Measurements from ENCODE around the gene COQ8B. TPM values are rescaled to one million over a fixed set of nuclear protein-coding genes. Genes with fewer than 3 reads are reported as not detected.

Gene COQ8B
- total and polyA plus RNA-seq, 2 donors (not counting 1 experiment from before 2014, with no cell fraction given), result 58.9 to 62.6 TPM

- Histone ChIP-seq H3K79me2 (ENCODE audit: control insufficient read depth, insufficient read depth, low read length) (peaks cover 78% of the 10 kb centered on the region), H3K9ac (ENCODE audit: low read length) (peak overlapping the region; percentile 90), H3K27ac (ENCODE audit: low read length in 2 of 2) (peak overlapping the region in 1 of 2 donors; percentile 90), H3K4me3 (ENCODE audit: control extremely low read depth in 1 of 5, extremely low read depth in 1 of 5, insufficient read depth in 1 of 5, low read depth in 2 of 5, low read length in 4 of 5) (peak overlapping the region in 4 of 5 experiments; percentile 79 to 90 (median 84)), H3K36me3 (replicated peaks in 1 of 2; ENCODE audit: control extremely low read depth in 1 of 2, control insufficient read depth in 1 of 2, extremely low read depth in 1 of 2, insufficient read depth in 2 of 2, low read length in 1 of 2) (peaks cover 0 to 8% of the 10 kb centered on the region in 2 experiments), H3K4me2 (replicated peaks; ENCODE audit: low read depth, low read length, poor library complexity, severe bottlenecking) (peak overlapping the region; percentile 90), H3K9me3 (ENCODE audit: control extremely low read depth in 1 of 3, control insufficient read depth in 2 of 3, insufficient read depth in 1 of 3, low read length in 2 of 3) (no peaks in the 10 kb centered on the region), H3K4me1 (ENCODE audit: control insufficient read depth in 2 of 2, insufficient read depth in 2 of 2, low read length in 2 of 2) (peaks cover 46 to 61% of the 10 kb centered on the region in 2 donors), H2AFZ (ENCODE audit: insufficient read depth, low read depth, low read length, poor library complexity, severe bottlenecking) (peak overlapping the region; percentile 45), H4K20me1 (ENCODE audit: control insufficient read depth, insufficient read depth, low read length, poor library complexity, severe bottlenecking) (peaks cover 10% of the 10 kb centered on the region), H3K27me3 (replicated peaks in 1 of 4; ENCODE audit: control extremely low read depth in 1 of 4, control insufficient read depth in 3 of 4, insufficient read depth in 4 of 4, low read length in 3 of 4) (no peaks in the 10 kb centered on the region)
- POLR2A ChIA-PET, result no interaction called here
- Mint-ChIP-seq H3K9me3 (ENCODE audit: insufficient read depth) (no peaks in the 10 kb centered on the region), H3K4me3 (peak overlapping the region; percentile 87), H3K27me3 (no peaks in the 10 kb centered on the region), H3K27ac (peak overlapping the region; percentile 67), H3K4me1 (peaks cover 71% of the 10 kb centered on the region)
- CTCF ChIA-PET, result interaction anchor here (1.3 to 1.4 kb wide), 2 partner anchors 12 to 101 kb away, joined by 3 to 5 read pairs; no protein-coding TSS in a partner anchor
- TF ChIP-seq CTCF (IDR thresholded peaks at IDR 0.05) (no peak), EZH2 (IDR thresholded peaks at IDR 0.05; ENCODE audit: borderline replicate concordance, insufficient read depth, low read depth, low read length, poor library complexity, severe bottlenecking) (no peak)
- DNase-seq (peak; percentile 31), ATAC-seq (ENCODE audit: low read depth) (no peak)
- 47% methylated on average over 15 of the region's 16 CpGs for WGBS (ENCODE audit: insufficient coverage)
- intact Hi-C loops (cut with micrococcal nuclease), result loop anchor here (5.0 to 10.0 kb wide), 2 partner anchors 104 to 678 kb away; partner anchors contain the start of genes BCKDHA and EXOSC5
Measured at GRCh38 chr19:40718774-40719391, 2.2 kb upstream of the COQ8B start.
